Urothelium cell line (cell line): Measurements from ENCODE around the gene RAB3IL1.
"Not testable (repeated sequence)": the region's sequence is repeated elsewhere in the genome, so short reads cannot be mapped to it uniquely, and the experiment has no call there.

Source experiments
- DNase-seq: peaks from one replicate; pipeline ENCODE4 v3.0.0; 2011; ENCODE audit warnings: low spot score, mixed read lengths
- FAIRE-seq: peaks from 2 replicates; lab custom pipeline; 2011; peaks lifted over from hg19 to GRCh38; lab: Jason Lieb, UNC

Gene RAB3IL1

DNA sequence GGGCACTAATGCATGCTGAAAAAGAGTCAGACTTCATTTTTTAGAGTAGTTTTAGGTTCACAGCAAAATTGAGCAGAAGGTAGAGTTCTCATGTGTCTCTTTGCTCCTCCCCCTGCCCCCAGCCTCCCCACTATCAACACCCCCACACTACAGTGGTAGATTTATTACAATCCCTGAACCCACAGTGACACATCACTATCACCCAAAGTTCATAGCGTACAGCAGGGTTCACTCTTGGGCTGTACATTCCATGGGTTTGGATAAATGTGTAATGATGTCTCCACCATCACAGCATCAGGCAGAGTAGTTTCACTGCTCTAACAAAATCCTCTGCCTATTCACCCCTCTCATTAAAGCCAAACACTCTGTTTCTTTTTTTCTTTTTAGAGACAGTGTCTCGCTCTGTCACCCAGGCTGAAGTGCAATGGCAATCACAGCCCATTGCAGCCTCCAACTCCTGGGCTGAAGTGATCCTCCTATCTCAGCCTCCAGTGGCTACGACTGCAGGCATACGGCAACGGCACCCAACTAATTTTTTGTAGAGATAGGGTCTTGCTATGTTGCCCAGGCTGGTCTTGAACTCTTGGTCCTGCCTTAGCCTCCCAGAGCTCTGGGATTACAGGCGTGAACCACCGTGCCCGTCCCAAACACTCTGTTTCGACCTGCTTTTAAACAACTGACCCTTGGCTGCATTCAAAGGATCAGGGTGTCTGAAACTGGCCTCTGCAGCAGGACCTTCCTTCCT, 36.9 kb upstream of the RAB3IL1 start:
- DNase-seq (no peak), FAIRE-seq (no peak)

DNA sequence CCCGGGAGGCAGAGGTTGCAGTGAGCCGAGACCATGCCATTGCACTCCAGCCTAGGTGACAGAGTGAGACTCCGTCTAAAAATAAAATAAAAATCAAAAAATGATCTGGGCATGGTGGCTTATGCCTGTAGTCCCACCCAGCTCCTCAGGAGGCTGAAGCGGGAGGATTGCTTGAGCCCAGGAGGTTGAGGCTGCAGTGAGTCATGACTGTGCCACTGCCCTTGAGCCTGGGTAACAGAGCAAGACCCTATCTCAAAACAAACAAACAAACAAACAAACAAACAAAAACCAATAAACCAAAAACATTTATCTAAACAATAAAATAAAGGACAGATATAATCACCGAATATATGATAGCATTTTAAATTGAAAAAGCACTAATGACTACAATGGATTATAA, 36.3 kb upstream of the RAB3IL1 start:
- not testable (repeated sequence) for FAIRE-seq, DNase-seq

DNA sequence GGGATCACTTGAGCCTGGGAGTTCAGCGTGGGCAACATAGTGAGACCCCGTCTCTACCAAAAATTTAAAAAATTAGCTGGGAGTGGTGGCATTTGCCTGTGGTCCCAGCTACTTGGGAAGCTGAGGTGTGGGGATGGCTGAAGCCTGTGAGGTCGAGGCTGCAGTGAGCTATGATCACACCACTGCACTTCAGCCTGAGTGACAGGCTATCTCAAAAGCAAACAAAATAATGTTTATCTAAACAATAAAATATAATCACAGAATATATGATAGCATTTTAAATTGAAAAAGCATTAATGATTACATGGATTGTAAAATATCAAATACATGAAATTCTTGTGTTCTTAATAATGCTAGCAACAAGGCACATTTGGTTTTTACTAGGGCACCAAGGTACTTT, 35.5 kb upstream of the RAB3IL1 start:
- FAIRE-seq (no peak), DNase-seq (no peak)

DNA sequence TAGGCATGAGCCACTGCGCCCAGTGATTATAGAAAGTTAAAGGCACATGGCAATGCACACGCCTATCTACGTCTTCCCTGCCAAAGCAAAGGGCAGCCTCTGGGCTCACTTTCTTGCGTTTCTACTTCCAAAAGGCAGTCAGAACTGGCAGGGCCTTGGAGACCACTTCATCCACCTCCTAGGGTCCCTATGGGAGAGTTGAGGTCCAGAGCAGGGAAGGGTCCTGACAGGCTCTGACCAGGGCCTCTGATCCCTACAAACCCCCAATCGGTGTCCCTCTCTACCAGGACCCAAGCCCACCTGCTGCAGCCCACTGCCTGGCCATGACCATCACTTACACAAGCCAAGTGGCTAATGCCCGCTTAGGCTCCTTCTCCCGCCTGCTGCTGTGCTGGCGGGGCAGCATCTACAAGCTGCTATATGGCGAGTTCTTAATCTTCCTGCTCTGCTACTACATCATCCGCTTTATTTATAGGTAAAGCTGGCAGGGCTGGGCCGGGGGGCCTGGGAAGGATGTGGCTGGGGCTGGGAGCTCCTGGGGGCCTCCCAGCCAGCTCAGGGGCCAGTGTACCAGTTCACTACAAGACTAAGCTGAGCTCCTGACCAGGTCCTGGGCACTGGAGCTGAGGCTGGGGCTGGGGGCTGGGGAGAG, 34.2 kb upstream of the RAB3IL1 start:
- no peak for DNase-seq
- FAIRE-seq = no peak

DNA sequence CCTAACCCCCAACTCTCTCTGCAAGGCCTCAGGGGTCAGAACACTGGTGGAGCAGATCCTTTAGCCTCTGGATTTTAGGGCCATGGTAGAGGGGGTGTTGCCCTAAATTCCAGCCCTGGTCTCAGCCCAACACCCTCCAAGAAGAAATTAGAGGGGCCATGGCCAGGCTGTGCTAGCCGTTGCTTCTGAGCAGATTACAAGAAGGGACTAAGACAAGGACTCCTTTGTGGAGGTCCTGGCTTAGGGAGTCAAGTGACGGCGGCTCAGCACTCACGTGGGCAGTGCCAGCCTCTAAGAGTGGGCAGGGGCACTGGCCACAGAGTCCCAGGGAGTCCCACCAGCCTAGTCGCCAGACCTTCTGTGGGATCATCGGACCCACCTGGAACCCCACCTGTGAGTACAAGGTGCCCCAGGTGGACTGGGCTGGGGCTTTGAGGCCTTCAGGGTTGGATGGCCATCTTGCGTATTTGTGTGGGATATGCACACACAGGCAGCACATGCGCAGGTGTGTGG, 32.7 kb upstream of the RAB3IL1 start, which contains the start of gene BEST1:
Gene BEST1, plus strand, starts transcription at position 317 of the 513 bp plus-strand sequence. CDS start 1,456 bp downstream, outside the sequence.
- DNase-seq (no peak), FAIRE-seq (no peak)

DNA sequence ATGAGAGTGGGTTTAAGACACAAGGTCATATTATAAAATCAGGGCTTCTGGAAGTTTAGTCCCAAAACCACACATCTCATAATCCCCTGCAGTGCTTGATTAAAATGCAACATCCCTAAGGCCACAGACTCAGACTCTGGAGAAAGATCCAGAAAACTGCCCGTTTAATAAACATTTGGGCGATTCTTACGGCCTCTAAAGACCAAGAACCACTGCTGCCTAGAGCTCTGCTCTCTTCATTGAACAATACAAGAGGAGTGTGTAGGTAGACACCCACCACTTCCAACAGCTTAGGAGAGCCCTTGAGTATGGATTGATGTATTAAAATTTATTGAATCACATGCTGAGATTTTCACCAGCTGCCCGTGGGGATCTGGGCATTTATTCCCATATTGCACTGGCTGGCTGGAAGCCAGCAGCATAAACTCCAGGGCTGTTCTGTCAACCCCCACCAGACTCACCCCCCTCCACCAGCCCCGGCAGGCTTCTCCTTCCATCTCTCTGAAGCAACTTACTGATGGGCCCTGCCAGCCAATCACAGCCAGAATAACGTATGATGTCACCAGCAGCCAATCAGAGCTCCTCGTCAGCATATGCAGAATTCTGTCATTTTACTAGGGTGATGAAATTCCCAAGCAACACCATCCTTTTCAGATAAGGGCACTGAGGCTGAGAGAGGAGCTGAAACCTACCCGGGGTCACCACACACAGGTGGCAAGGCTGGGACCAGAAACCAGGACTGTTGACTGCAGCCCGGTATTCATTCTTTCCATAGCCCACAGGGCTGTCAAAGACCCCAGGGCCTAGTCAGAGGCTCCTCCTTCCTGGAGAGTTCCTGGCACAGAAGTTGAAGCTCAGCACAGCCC, 32.0 kb upstream of the RAB3IL1 start:
- DNase-seq (peak; percentile 62), FAIRE-seq (no peak)

DNA sequence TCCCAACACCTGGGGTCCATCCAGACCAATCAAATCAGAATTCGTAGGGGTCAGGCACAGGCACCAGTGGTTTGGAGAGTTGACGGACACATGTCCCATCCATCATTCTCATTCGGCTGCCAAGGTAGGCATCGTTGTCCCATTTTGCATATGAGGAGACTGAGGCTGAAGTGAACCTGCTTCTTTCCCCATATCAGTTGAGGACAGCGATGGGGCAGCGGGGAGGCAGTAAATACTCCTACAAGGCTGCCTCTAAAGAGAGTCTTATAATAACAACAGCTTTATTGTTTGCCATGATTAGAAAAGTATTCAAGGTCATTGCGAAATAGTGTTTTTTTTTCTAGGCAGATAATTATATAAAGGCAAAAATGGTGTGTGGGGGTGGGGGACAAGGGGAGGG, 31.1 kb upstream of the RAB3IL1 start:
- DNase-seq (no peak), FAIRE-seq (no peak)

DNA sequence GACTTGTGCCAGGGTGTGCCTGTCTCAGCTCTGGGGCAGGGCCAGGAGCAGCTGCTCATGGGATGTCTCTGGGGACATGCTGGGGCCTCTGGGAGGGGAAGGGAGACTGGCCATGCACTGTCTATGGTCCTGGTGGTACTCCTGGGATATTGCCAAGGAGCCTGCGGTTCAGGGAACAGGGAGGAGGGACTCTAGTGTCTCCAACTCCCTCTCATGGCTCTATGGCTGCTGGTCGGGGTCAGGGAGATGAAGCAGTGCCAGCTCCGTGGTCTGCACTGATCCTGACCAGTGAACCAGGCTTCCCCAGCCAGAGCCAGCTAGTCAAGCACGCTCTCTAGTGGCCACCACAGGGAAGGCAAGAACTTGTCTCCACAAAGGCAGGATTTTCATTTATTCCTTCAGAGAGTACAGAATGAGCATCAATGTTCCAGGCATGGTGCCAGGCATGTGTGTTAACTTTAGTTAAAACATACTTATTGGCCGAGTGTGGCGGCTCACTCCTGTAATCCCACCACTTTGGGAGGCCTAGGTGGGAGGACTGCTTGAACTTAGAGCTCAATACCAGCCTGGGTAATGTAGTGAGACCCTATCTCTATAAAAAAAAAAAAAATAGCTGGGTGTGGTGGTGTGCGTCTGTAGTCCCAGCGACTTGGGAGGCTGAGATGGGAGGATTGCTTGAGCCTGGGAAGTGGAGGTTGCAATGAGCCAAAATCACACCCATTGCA, 30.3 kb upstream of the RAB3IL1 start:
- DNase-seq = peak; percentile 84
- FAIRE-seq = no peak

DNA sequence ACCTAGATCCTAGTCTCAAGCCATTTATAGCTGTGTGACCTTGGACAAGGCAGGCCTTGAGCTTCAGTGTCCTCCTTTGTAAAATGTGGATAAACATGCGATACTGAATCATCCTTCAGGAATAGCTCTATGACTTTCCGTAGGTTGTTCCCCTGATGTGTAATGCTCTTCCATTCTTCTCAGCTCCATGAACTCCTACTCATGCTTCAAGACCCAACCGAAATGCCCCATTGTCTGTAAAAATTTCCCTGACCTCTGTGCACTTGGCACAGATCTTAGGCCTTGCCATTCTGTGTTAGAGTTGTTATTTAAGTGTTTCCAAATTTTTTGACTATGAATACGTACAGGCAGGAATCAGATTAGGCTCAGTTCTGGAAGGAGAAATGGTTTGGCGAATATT, 29.5 kb upstream of the RAB3IL1 start:
- no peak for FAIRE-seq
- no peak for DNase-seq

DNA sequence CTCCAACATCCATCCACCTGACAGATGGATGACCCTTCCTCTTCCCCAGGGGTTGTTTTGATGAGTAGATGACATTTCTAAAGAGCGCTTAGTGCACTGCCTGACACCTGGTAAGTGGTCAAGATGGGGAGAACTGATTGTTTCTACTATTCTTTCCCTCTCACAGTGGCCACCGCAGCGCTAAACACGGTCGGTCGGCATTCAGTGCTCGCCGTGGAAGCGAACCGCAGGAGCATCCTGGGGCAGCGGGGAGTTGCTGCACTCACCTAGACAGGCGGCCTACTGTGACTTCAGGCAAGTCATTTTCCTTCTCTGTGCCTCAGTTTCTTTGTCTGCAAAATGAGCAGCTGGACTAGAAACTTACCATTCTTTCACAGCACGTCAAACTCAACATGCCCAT, 27.8 kb upstream of the RAB3IL1 start:
- no peak for FAIRE-seq

DNA sequence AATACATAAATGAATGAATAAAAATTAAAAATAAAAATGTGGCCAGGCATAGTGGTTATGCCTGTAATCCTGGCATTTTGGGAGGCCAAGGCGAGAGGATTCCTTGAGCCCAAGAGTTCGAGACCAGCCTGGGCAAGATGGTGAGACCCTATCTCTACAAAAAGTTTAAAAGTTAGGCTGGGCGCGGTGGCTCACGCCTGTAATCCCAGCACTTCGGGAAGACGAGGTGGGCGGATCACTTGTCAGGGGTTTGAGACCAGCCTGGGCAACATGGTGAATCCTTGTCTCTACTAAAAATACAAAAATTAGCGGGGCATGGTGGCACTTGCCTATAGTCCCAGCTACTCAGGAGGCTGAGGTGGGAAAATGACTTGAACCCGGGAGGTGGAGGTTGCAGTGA, 23.1 kb upstream of the RAB3IL1 start:
- FAIRE-seq = no peak
- no peak for DNase-seq

More for the DNA sequence above, 27.8 kb upstream of the RAB3IL1 start:
- no peak for DNase-seq

DNA sequence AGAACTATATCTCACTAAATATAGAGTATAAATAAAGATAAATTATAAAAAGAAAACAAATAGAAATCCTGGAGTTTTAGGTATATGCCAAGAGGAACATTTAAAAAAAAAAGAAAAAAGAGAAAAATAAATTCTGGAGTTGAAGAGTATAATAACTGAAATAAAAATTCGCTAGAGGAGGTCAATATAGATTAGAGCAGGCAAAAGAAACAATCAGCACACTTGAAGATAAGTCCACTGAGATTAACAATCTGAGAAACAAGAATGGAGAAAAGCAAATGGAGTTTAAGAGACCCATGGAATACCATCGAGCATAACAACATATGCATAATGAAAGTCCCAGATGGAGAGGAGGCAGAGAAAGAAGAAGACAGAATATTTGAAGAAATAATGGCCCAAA, 18.5 kb upstream of the RAB3IL1 start:
- FAIRE-seq (no peak), DNase-seq (no peak)

DNA sequence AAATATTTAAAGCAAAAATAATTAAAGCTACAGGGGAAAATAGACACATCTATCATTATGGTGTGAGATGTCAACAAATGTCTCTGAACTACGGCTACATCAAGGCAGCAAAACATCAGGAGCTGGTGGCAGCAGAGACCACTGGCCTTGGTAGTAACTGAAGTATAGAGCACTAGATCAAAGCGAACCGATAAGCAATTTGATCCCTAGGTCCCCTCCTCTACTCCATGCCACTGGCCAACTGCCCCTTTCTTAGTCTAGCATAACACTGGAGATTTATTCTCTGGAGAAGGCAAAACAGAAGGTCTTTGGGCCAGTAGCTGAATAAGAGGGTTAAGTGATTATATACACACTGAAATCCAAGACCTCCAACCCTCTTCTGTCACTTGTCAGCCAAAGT, 13.6 kb upstream of the RAB3IL1 start:
- DNase-seq (no peak), FAIRE-seq (no peak)

DNA sequence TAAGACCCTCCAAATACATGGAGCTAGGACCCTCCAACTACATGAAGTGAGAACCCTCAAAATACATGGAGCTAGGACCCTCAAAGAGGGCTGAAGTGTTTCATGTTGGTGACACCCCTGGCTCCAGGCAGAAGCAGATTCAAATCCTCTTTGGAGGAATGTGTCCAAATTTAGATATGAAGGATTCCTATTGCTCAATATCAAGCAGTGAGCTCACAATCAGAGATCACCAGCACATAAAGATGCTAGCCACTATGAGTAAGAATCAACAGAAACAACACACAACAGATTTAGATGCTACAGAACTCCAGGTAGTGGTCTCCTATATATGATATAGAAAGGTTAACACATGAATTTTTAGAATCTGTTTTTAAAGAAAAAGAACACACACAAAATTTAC, 11.2 kb upstream of the RAB3IL1 start:
- DNase-seq = no peak
- no peak for FAIRE-seq

DNA sequence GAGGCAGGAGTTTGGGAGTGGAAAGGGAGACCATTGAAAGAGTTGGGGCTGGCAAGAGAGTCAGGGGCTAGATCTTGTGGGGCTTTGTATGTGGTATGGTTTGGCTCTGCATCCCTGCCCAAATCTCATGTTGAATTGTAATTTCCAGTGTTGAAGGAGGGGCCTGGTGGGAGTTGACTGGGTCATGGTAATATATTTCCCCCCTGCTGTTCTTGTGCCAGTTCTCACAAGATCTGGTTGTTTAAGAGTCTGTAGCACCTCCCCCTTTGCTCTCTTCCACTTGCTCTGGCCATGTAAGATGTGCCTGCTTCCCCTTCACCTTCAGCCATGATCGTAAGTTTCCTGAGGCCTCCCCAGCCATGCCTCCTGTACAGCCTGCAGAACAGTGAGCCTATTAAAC, 10.1 kb upstream of the RAB3IL1 start:
- DNase-seq (no peak), FAIRE-seq (no peak)

DNA sequence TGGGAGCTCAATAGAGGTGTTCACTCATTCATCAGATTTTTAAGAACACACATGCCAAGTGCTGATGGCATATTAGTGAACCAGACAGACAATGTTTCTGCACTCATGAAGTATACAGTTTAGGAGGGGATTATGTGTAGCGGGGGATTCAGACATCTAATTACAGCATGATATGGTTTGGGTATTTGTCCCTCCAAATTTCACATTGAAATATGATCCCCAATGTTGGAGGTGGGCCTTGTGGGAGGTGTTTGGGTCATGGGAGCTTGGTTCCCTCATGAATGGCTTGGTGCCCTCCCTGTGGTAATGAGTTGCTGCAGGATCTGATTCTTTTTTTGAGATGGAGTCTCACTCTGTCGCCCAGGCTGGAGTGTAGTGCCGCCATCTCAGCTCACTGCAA, 8.9 kb upstream of the RAB3IL1 start:
- no peak for DNase-seq
- no peak for FAIRE-seq

DNA sequence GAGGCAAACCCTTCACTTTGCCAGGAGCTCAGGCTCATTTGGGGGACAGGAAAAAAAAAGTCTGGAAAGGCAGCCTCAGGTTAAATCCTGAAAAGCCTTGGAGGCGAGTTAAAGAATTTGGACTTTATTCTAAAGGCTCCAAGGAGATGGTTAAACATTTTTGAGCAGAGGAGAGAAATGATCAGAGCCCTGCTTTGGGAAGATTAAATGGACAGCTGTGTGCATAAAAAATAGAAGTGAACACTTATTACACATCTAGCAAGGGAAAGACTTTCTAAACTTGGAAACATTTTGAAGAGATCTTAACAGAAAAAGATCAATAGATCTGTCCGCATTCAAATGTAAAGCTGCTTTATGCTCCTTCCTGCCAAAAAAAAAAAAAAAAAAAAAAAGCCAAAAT, 8.4 kb upstream of the RAB3IL1 start:
- DNase-seq = no peak
- no peak for FAIRE-seq

DNA sequence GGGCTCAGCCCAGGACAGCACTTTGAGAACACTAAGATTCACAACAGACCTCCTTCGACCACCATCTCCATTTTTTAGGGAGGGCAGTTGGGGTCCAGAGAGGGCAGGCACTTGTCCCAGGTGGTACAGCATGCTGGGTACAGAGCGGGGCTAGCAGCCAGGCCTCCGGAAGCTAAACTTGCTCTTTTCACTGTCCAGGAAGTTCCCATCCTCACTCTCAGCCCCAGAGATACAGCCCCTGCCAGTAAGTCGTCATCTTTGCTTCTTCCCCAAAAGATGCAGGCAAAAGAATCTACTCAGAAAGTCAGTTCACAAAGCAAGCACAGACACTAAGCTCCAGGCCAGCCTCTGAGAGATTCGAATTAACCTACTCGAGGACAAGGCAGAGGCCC, 6.7 kb upstream of the RAB3IL1 start:
- FAIRE-seq (no peak), DNase-seq (no peak)

DNA sequence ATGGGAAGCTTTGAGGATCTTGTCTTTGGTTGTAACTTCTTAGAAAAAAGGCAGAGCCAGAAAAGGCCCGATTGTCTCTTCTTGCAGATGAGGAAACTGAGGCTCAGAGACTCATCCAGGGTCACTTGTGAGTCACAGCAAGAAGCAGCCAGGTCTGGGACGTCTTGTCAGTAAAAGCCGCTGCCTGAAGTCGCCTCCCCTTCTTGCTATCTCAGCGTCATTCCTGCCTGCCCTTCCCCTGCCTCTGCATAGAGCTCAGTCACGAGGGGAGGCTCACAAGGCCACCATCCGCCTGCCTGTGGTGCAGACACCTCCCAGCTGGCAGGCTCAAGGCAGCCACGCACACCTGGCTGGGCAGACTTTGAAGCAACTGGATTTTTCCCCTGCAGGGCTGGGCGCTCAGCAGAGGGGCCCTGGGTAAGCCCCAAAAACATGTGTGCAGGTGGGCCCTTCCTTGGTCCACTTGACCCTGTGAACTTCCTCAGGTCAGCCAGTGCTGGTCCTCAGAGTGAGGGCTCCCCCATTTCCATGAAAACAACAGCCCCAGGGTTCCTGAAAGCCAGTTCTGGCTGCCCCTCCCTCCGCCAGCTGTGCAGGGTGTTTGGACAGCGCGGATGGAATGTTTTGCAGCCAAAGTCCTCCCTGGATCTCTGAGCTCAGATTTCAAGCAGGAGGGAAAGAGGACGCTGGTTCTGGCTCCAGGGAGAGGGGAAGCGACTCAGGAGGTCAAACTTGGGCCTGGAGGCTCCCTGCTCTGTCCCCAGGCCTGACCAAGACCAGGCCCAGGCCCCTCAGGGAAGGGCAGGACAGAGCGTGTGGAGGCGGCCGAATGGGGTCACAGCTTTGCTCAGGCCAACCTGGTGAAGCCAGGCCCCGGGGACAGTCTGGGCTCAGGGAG, 6.0 kb upstream of the RAB3IL1 start:
- FAIRE-seq = no peak
- no peak for DNase-seq

DNA sequence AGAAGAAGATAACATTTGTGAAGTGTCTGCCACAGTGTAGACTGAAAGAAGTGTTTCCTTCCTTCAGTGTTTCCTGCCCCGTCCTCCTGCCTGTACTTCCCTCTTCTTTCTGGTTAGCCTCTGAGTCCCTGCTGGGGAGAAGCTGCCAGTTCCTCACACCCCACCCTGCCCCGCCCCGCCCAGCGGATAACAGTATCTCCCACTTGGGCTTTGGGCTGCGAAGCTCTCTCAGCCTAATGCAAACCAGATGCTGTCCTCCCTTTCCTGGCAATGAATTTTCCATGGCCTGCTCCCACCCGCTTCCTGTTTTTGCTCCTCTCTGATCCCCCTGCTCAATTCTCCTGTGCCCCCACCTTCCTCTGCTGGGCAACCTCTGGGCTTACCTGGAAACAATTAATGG, 5.2 kb upstream of the RAB3IL1 start:
- FAIRE-seq (no peak), DNase-seq (no peak)
